ENCODE results near the gene PNKD.

DNA sequence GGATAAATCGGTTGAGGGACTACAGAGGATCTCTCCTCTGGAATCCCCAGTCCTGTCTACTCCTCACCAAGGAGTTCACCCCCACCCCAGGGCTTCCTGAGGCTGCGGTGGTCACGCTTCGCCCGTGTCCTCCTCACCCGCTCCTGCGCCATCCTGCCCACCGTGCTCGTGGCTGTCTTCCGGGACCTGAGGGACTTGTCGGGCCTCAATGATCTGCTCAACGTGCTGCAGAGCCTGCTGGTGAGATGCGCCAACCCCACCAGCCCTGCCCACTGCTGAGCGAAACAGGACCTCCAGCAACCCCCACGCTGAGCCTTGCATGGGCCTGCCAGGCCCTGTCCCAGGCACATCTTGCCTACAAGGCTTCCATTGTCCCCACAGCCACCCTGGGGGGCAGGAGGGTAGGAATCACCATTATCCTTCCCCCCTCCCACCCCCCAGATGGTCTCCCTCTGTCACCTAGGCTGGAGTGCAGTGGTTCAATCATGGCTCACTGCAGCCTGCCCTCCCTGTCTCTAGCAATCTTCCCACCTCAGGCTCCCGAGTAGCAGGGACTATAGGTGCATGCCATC, 122.7 kb downstream of the PNKD start:
- TF ChIP-seq SREBF2 (IDR thresholded peaks at IDR 0.05; ENCODE audit: low read length) (no peak), ZBED1 (IDR thresholded peaks at IDR 0.05; ENCODE audit: borderline replicate concordance) (no peak), RCOR1 (conservative IDR thresholded peaks at IDR 0.05; ENCODE audit: low read depth, low read length) (no peak), EZH2 (IDR thresholded peaks at IDR 0.05; ENCODE audit: borderline replicate concordance, control insufficient read depth, low read depth, low read length) (no peak), REST (IDR thresholded peaks at IDR 0.05; ENCODE audit: low read depth, low read length) (no peak)
- TF ChIP-seq, protein P1, sequence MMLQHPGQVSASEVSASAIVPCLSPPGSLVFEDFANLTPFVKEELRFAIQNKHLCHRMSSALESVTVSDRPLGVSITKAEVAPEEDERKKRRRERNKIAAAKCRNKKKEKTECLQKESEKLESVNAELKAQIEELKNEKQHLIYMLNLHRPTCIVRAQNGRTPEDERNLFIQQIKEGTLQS (IDR thresholded peaks at IDR 0.05; ENCODE audit: borderline replicate concordance, extremely low read depth, low read depth, low read length), result no peak
- TF ChIP-seq, protein P2, sequence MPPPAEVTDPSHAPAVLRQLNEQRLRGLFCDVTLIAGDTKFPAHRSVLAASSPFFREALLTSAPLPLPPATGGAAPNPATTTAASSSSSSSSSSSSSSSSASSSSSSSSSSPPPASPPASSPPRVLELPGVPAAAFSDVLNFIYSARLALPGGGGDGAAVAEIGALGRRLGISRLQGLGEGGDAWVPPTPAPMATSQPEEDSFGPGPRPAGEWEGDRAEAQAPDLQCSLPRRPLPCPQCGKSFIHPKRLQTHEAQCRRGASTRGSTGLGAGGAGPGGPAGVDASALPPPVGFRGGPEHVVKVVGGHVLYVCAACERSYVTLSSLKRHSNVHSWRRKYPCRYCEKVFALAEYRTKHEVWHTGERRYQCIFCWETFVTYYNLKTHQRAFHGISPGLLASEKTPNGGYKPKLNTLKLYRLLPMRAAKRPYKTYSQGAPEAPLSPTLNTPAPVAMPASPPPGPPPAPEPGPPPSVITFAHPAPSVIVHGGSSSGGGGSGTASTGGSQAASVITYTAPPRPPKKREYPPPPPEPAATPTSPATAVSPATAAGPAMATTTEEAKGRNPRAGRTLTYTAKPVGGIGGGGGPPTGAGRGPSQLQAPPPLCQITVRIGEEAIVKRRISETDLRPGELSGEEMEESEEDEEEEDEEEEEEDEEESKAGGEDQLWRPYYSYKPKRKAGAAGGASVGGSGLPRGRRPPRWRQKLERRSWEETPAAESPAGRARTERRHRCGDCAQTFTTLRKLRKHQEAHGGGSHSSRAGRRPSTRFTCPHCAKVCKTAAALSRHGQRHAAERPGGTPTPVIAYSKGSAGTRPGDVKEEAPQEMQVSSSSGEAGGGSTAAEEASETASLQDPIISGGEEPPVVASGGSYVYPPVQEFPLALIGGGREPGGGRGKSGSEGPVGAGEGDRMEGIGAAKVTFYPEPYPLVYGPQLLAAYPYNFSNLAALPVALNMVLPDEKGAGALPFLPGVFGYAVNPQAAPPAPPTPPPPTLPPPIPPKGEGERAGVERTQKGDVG (CRISPR knock-in tag; IDR thresholded peaks at IDR 0.05), result no peak
- TF ChIP-seq, protein P3, sequence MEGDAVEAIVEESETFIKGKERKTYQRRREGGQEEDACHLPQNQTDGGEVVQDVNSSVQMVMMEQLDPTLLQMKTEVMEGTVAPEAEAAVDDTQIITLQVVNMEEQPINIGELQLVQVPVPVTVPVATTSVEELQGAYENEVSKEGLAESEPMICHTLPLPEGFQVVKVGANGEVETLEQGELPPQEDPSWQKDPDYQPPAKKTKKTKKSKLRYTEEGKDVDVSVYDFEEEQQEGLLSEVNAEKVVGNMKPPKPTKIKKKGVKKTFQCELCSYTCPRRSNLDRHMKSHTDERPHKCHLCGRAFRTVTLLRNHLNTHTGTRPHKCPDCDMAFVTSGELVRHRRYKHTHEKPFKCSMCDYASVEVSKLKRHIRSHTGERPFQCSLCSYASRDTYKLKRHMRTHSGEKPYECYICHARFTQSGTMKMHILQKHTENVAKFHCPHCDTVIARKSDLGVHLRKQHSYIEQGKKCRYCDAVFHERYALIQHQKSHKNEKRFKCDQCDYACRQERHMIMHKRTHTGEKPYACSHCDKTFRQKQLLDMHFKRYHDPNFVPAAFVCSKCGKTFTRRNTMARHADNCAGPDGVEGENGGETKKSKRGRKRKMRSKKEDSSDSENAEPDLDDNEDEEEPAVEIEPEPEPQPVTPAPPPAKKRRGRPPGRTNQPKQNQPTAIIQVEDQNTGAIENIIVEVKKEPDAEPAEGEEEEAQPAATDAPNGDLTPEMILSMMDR (IDR thresholded peaks at IDR 0.05 in 2 of 3, conservative IDR thresholded peaks at IDR 0.05 in 1 of 3; ENCODE audit: control insufficient read depth in 2 of 3, extremely low read depth in 1 of 3, insufficient read depth in 1 of 3, low read depth in 3 of 3, low read length in 3 of 3), result no peak
